ENCODE results near the gene MX2.
"Not testable (repeated sequence)": the region's sequence is repeated elsewhere in the genome, so short reads cannot be mapped to it uniquely, and the experiment has no call there.

Gene MX2

GRCh38 chr21:41361786-41362604, at the start of gene MX2:
Gene MX2, plus strand, starts transcription at chr21:41362027. Its CDS starts 14,880 bp downstream, at chr21:41376907.
- peak; percentile 55 for DNase-seq

DNA sequence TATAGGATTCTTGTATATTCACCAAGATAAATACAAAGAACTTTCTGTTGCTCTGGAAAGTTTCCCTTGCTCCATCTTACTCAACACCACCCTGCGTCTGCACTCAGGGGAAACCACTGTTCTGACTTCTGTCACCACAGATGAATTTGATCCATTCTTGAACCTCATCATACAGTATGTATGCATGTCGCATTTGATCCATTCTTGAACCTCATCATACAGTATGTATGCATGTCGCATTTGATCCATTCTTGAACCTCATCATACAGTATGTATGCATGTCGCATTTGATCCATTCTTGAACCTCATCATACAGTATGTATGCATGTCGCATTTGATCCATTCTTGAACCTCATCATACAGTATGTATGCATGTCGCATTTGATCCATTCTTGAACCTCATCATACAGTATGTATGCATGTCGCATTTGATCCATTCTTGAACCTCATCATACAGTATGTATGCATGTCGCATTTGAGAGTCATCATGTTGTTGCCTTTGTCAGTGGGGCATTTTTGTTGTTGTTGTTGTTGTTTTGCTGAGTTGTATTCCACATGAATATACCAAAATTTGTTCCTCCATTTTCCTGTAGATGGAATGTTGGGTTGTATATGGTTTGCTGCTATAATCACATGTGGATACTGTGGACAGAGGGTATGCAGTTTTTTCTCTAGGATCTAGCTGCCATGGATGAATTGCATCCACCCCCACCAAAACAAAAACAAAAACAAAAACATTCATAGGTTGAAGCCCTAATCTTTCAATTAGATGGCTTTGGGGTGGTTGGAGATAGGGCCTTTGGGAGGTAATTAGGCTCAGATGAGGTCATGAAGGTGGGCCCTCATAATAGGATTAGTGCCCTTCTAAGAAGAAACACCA, 48.3 kb upstream of the MX2 start:
- DNase-seq = not testable (repeated sequence)

DNA sequence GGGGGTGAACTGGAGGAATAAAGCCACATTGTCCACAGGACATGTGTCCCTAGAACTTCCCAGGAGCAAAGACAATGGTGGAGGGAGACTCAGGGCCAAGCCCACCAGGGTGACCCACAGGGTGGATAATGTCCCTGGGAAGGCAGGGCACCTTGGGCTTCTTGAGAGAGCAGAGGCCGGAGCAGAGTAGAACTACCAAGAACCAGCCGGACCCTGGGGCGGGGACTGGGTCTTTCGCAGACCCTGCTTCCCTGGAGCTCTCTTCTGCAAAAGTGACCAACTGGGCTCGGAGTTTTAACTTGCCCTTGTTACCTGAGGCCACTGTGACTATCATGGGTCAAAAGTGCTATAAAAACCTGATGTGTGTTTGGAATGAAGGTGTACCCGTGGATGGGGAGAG, 46.1 kb upstream of the MX2 start:
- DNase-seq = no peak

DNA sequence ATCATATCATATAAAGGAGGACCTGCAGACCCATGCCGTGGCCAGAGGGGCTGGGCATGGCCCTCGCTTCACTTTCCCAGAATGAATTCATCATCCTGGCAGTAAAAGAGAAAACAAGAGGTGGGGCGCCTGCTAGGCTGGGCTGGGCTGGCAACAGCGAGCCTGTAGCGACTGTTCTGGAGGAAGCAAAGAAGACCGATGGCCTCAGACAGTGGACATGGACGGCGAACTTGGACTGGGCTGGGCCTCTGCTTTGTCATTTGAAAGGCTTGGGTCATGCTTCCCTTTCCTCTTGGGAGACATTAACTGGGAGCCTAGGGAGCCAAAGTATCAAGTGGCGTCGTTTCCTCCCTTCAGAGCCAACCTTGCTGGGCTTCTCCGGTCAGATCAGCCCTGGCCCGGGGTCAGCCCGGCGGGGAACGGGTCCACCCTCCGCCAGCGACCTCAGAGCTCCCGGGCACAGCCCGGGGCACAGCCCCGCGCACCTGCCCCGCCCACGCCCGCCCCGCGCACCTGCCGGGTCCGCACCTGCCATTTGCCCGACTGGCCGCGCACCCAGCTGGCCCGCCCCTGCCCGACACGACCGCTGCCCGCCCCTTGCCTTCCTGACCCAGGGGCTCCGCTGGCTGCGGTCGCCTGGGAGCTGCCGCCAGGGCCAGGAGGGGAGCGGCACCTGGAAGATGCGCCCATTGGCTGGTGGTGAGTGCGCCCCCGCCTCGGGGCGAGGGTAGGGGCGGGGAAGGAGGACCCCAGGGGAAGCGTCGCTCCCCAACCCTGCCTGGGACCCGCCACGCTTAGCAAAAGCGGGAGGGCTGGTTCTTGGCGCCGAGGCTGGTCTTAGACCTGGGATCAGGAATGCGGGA, 45.4 kb upstream of the MX2 start, which contains the start of gene FAM3B:
Gene FAM3B, plus strand, starts transcription at position 602 of the 863 bp plus-strand sequence. Its CDS starts 79 bp downstream, at position 681.
- no peak for DNase-seq

- no peak for DNase-seq
Measured at GRCh38 chr21:41317063-41317392, 44.8 kb upstream of the MX2 start.

DNA sequence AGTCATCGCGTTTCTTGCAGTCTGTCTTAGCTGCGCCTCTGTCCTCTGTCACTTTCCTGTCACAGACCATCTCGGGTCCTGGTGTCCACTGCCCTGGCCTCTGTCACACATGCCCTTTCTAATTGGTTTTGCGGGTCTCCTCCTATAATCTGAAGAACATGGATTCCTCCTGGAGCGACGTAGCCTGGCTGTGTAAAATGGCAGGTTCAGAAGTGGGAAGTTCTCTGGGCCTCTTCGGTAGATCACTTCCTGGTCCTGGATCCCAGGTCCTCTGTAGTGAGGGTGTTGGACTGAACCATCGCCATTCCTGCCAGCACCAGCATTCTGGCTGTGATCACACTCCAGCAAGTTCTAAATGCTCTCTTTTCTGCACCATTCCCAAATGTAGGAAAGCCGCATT, 44.4 kb upstream of the MX2 start:
- no peak for DNase-seq

DNA sequence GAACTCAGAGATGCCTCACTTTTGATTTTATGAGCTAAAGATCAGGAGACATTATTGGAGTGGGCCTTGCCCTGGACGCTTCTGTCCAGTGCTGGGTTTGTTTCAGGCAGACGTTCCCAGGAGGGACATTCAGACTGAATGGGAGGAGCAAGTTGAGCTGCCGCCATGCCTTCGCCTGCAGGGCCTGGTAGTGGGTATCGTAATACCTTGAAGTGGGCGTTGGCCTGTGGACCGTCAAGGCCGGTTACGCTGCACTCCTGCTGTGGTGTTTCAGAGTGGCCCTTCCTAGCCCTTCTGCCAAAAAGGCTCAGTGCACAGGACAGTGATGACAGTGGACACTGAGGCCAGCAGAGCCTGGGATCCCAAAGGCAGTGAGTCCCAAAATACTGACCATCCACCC, 43.6 kb upstream of the MX2 start:
- DNase-seq = no peak

DNA sequence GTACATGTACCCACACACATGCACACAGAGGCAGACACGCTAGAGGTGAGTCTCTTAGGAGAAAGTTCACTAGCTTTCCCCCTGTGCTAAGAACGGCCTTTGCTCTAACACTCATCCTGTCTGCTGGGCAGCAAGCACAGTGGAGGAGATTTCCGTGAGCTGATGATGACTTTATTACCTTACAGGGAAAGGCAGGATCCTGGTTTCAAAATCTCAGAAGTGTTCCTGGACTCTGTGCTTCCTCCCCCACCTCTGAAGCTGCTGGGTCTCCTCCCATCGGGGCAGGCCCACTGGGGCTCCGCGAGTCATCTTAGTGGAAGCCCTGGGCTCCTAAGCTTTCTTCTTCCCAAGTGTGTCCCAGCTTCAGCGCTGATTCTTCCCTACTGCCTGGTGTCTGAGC, 42.6 kb upstream of the MX2 start:
- DNase-seq = no peak

- no peak for DNase-seq
Measured at GRCh38 chr21:41321211-41321907, 40.5 kb upstream of the MX2 start.

- no peak for DNase-seq
Measured at GRCh38 chr21:41321908-41322495, 39.8 kb upstream of the MX2 start.

GRCh38 chr21:41322496-41323382, 39.1 kb upstream of the MX2 start:
- no peak for DNase-seq

DNA sequence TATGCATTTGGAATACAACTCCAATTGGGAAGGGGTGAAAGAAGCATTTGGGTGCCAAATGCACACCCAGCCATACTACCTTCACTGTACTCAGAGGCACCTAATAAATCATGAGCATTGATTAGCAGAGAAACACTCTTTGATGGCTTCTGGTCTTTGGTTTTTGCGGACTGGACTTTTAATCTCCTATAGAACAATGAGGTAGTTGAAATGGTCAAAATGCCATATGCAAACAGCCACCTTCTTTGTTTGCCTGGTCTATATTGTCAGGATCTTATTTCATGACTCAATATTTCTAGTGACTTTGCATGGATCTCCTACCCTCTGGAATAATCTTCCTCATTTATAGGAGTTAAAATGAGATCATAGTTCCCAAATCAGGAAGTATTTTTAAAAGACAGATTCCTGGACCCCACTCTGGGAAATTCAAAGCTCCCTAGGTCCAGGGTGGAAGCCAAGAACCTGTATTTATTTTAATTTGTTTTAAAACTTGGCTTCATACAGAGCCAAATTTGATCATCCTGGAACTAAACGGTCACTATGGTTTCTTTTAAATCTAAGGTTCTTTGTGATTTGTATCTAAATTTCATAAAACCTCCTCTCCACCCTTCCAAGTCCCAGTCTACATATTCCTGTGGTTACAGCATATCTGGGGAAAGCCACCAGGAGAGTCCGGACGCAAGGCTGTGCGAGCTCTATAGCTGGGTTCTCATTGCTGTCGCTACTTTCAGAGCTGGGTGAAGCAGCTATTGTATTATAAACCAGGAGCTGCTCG, 36.5 kb upstream of the MX2 start:
- no peak for DNase-seq

GRCh38 chr21:41326414-41327080, 35.3 kb upstream of the MX2 start:
- DNase-seq = no peak

GRCh38 chr21:41327753-41328152, 34.1 kb upstream of the MX2 start:
- DNase-seq = no peak

- DNase-seq = no peak
Measured at GRCh38 chr21:41328660-41329607, 32.9 kb upstream of the MX2 start.

- DNase-seq = no peak
Measured at GRCh38 chr21:41333752-41334151, 28.1 kb upstream of the MX2 start.

GRCh38 chr21:41337515-41337914, 24.3 kb upstream of the MX2 start:
- no peak for DNase-seq

- no peak for DNase-seq
Measured at GRCh38 chr21:41338455-41338854, 23.4 kb upstream of the MX2 start.
